ENCODE results near the gene NRARP.
A peak's percentile ranks its signal among the peaks of the same experiment; 100 is the strongest.

The NRARP gene

GRCh38 chr9:137296670-137297664 is 5.1 kb downstream of the NRARP start:
- DNase-seq = no peak

DNA sequence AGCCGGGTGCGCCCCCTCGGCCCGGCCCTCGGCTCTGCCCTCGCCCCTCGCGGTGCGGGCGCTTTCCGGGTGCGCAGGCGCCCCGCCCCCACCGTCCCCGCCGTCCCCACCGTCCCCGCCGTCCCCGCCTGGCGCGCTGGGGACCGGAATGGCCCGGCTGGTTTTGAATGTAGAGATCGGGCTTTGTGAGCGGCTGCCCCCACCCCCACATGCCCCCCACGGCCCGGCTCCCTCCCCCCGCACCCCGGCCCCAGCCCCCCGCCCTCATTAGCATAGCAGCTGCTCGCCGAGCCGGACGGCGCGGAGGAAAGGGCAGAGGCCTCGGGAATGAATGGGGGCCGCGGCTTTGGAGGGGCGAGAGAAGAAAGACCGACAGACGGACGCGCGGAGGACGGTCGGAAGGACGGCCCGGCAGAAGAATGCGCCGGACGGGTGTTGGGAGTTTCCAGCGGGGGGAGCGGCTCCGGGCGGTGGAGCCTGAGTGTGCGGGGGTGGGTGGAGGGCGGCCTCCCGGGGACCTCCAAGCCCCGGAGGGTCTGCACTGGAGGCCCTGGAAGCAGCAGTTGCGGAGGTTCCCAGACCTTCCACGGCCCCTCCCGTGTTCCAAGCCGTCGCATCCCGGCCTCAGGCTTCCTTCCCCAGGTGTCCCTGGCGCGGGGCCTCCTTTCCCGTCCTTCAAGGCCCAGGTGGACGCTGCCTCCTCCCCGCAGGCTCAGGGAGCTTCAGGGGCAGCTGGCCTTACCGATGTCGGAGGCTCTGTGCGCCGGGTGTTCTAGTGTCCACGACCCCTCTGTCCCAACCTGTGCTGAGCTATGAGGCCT is 6.0 kb downstream of the NRARP start:
- no peak for DNase-seq

DNA sequence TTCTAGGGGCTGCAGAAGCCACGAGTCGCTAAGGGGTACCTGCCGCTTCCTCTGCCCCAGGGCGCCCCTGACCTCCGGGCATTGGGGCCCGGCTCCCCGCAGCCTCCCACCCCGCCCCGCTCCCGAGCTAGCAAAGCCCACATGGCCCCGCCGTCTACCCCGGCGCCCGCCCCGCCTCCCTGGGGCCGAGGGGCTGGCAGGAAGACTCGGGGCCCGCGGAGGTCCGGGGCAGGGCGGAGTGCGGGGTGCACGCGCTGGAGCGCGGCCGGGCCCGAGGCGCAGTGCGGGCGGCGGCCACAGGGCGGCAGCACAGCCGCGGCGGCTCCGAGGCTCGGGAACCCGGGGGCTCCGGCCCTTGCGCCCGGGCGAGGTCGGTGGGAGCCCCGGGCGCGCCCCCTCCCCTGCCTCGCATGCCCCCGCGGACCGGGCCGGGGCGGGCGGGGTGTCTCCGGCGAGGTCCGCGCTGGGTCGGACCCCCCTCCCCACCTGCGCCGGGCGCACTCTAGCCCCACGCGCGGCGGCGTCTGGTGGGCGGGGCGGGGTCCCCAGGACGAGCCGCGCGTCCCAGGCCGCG is 6.7 kb downstream of the NRARP start:
- DNase-seq = peak; percentile 40

DNA sequence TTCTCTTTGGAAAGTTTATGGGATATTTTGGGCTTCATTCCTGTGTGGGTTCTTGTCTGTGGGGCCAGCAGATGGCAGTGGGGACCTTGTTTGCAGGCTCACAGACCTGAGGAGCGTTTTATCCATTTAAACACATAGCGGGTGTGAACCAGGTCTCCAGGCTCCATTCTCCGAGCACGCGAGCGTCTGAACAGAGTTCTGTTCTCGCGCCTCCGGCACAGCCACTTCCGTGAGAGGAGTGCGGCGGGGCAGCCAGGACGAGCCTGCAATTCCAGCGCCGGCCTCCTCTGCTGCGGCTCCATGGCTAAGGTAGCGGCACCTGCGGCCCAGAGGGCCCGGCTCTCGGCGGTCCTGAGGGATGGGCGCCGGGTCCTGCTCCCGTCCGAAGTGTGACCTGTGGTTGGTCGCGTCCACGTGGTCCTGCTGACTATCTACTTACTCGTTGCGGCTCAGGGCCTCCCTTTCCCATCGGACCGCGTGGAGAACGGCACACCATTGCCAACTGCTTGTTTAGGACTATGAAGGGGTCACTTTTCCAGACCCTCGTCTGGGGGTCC is 7.3 kb downstream of the NRARP start:
- DNase-seq = no peak

- peak; percentile 63 for DNase-seq
These were observed 7.9 kb downstream of the NRARP start for GRCh38 chr9:137294091-137294680.

DNA sequence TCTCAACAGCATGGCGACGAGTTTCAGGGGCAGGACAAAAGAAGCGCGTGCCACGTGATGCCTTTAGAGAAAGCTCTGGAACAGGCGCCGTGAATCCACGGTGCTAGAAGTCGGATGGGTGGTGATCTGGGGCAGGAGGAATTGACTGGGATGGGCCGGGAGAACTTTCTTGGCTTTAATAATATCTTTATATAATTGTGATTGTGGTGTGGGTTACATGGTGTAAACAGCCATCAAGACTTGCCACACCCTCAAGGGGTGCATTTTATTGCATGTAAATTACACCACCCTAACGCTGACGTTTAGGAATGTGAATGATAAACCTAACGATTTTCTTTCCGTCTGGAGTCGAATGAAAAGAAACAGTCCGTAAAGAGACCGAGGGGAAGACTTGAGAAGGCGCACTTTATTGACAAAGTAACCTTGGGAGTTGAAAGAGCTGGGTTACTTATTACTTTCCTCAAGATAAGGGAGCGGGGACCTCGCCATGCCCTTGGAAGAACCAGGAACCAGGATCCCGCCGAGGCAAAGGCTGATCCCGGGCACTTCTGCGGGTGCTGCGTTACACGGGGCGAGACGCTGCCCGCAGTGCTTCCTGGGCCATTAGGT is 8.5 kb downstream of the NRARP start:
- DNase-seq = no peak

DNA sequence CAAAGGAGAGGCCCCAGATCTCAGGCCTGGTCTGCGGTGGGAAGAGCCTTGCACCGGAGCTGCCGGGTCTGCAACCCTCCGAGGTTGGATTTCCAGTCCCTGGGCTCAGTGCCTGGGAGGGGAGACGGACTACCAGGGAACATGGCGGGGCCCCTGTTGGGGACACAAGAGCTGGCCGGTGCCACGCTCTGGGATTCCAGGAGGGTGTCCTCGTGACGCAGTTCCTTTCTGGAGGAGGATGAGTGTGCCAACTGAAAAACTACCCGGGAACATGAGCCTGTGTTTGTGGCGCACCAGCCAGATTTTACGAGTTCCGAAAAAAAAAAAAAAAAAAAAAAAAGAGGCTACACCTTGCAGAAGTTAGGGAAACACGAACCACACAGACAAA is 9.0 kb downstream of the NRARP start:
- peak; percentile 58 for DNase-seq

GRCh38 chr9:137286975-137287383 is 15.1 kb downstream of the NRARP start:
- DNase-seq = peak; percentile 24

- no peak for DNase-seq
These were observed 20.5 kb downstream of the NRARP start for GRCh38 chr9:137281345-137282116.

GRCh38 chr9:137280474-137281344 is 21.4 kb downstream of the NRARP start:
- DNase-seq = no peak

DNA sequence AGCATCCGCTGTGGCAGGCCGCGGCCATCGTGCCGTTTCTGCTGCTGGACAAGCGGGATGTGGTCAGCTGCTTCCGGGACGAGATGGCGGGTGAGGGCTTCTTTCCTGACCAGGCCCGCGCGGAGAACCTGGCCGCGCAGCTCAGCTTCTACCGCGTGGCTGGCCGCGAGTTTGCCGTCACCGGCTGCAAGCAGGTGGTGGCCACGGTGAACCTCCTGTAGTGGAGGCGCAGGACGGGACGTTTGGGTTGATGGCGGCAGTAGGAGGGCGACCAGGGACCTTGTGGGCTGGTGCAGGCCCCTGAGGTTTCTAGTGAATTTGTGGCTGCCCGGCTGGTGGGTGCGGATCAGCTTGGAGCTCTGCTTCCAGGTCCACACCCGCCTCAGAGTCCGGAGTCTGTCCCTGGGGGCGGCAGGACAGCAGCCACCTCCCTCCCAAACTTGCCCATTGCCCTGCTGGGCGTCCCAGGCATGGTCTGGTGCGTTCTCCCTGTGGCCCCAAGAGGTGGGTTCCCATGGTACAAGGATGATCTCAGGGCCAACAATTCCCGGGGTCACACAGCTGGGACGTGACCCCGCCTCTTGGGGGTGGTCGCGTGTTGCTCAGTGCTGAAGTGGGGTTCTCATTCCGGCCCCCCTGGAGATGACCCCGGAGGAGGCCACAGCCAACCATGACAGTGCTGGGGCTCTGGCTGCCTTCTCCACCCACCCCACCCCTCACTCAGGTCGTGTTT is 22.2 kb downstream of the NRARP start:
- no peak for DNase-seq

- DNase-seq = no peak
These were observed 23.1 kb downstream of the NRARP start for GRCh38 chr9:137278721-137279711.

- no peak for DNase-seq
These were observed 23.9 kb downstream of the NRARP start for GRCh38 chr9:137278061-137278701.

- no peak for DNase-seq
These were observed 24.6 kb downstream of the NRARP start, which contains the start of gene TOR4A for GRCh38 chr9:137277329-137278041. TSS of gene TOR4A (plus strand) at chr9:137277726. CDS start at chr9:137278690, 964 bp downstream.

DNA sequence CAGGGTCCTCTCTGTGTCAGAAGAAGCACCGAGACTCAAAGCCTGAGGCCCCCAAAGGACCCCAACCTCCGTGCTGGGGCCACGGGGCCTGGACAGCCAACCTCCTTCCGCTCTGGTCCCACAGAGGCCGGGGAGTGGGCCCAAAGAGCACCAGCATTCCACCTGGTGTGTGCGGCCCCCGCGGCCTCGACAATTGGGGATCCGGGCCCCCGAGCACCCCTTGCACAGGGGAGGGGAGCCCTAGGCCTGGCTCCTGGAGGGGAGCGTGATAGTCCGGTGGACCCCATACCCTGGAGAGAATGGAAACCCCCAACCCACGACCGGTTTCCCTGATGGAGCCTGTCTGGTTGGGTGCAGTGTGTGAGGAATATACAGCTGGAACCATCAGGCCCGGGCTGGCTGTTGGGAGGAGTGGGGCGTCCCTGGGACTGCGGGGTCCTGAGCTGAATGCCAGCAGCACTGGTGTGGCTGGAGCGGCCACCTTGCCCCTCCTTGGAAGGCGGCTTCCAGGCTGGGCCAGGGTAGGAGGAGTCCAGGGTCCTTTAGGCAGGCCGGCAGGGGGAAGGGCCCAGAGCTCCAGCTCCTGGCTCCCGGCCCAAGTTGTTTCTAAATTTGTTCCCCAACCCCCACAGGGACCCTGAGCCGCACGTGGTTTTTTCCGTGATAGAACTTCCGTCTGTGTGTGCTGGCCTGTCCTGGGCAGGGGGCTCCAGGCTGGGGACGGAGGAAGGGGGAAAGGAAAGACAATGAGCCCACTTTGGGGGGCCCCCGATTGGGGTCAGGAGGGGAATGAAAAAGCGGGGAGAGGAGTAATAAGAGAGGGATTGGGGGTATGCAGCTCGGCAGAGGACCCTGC is 25.4 kb downstream of the NRARP start:
- peak; percentile 61 for DNase-seq
